A673 (cell line): ENCODE measurements around the gene LRRC27. TPM values are rescaled to one million over a fixed set of nuclear protein-coding genes. Genes with fewer than 3 reads are reported as not detected.
"Not testable (repeated sequence)": the region's sequence is repeated elsewhere in the genome, so short reads cannot be mapped to it uniquely, and the experiment has no call there.

Source experiments
- BruUV-seq: library from RNA; stranded (reverse); fragments of 400-500 nt; replicated peaks from 2 replicates; lab custom pipeline; 2021; lab: Mats Ljungman, UMichigan
- CTCF ChIA-PET: fragments of 300-600 bp; sonication (Branson Sonifier 250); formaldehyde crosslinking; loops from one replicate; lab custom pipeline; 2022; ENCODE audit warnings: antibody characterized with exemption; lab: Charles Lee
- POLR2A ChIA-PET: fragments of 300-600 bp; sonication (Branson Sonifier 250); formaldehyde crosslinking; loops from one replicate; lab custom pipeline; 2022; ENCODE audit warnings: antibody characterized with exemption; ENCODE audit not compliant: low non-redundant PET; lab: Charles Lee
- DNase-seq: peaks from one replicate; pipeline ENCODE4 v3.0.0-alpha.2; 2015; ENCODE audit warnings: low spot score
- H3K27ac ChIP-seq: fragments of 200-600 bp; sonication (generic); 2 replicates; pipeline ENCODE4 v1.5.1; 2016; ENCODE audit warnings: mixed run types, low read depth, mild to moderate bottlenecking, mixed read lengths, antibody characterized with exemption, low read length; ENCODE audit not compliant: poor library complexity, severe bottlenecking
- H3K27me3 ChIP-seq: fragments of 200-600 bp; sonication (generic); replicated peaks from 2 replicates; pipeline ENCODE4 v1.6.1; 2017; ENCODE audit warnings: mixed run types, low read depth, mild to moderate bottlenecking, mixed read lengths, antibody characterized with exemption, low read length; ENCODE audit not compliant: insufficient read depth, poor library complexity
- H3K36me3 ChIP-seq: fragments of 200-600 bp; sonication (generic); 2 replicates; pipeline ENCODE4 v1.6.1; 2016; ENCODE audit warnings: mixed run types, mild to moderate bottlenecking, mixed read lengths, antibody characterized with exemption, low read length; ENCODE audit not compliant: insufficient read depth, poor library complexity, severe bottlenecking
- H3K4me1 ChIP-seq: fragments of 200-600 bp; sonication (generic); 2 replicates; pipeline ENCODE4 v1.6.1; 2017; ENCODE audit warnings: mixed run types, mild to moderate bottlenecking, mixed read lengths, antibody characterized with exemption, low read length; ENCODE audit not compliant: insufficient read depth, poor library complexity, severe bottlenecking
- H3K4me3 ChIP-seq: fragments of 200-600 bp; sonication (generic); 2 replicates; pipeline ENCODE4 v1.5.1; 2016; ENCODE audit warnings: low read depth, mixed run types, mild to moderate bottlenecking, mixed read lengths, low read length; ENCODE audit not compliant: poor library complexity, severe bottlenecking
- H3K9me3 ChIP-seq: fragments of 200-600 bp; sonication (generic); 2 replicates; pipeline ENCODE4 v1.6.1; 2016; ENCODE audit warnings: mixed run types, low read depth, mild to moderate bottlenecking, mixed read lengths, antibody characterized with exemption, low read length; ENCODE audit not compliant: poor library complexity, severe bottlenecking
- EZH2 ChIP-seq: fragments of 200-600 bp; sonication (generic); IDR thresholded peaks from 2 replicates; pipeline ENCODE4 v1.6.1; 2017; ENCODE audit warnings: borderline replicate concordance, low read depth, mild to moderate bottlenecking, mixed read lengths, antibody characterized with exemption, low read length; ENCODE audit not compliant: poor library complexity, severe bottlenecking
- intact Hi-C: fragments of 100-400 bp; cut with micrococcal nuclease; formaldehyde crosslinking; loops from one replicate; pipeline ENCODE4 v1.10.0; 2022; ENCODE audit not compliant: unreplicated experiment
- total RNA-seq: library from RNA; stranded (reverse); gene quantifications from 2 replicates; pipeline ENCODE4 v1.2.3, GENCODE V29; 2021
- TF ChIP-seq, protein P1 (sequence below): fragments of 300-800, 200-600 bp; sonication (generic); conservative IDR thresholded peaks from 2 replicates; pipeline ENCODE4 v1.5.1; 2017; ENCODE audit warnings: low read depth, mild to moderate bottlenecking, antibody characterized with exemption, low read length, moderate library complexity, mixed read lengths

LRRC27 gene
- total RNA-seq, 1 experiment from 2014 or later: 11.5 TPM

DNA sequence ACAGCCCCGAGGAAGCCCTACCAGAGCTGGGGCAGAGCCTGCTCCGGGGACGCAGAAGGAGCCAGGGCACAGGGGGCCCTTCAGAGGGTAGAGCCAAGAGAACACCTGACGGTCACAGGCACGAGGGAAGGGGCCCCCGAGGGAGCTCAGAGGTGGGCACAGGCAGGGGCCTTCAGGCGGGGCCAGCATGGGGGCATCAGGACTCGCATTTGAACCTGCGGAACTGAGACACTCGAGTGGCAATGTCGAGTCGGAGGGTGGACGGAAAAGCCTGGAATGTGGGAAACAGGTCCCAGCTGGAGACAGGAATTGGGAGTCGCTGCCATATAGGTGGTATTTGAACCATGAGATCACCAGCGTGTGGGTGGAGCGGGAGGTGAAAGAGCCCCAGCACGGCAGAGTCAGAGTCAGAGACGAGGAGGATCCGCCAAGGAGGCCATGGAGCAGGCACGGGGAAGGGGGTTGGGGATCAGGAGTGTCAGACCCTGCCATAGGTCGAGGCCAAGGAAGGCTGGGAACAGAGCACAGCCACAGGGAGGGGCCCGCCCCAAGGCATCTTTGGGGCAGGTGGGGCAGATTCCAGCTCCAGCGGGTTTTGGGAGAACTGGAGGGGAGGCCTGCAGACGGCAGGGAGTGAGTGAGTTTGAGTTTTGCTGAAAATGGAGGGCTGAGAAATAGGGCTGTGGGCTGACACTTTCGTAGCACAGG, 38.0 kb upstream of the LRRC27 start:
- Histone ChIP-seq H3K36me3 (no peaks in the 10 kb centered on the region), H3K9me3 (no peaks in the 10 kb centered on the region), H3K4me3 (no peak overlapping the region), H3K4me1 (no peaks in the 10 kb centered on the region), H3K27me3 (no peaks in the 10 kb centered on the region), H3K27ac (no peak overlapping the region)
- no peak for DNase-seq
- intact Hi-C loops: no loop called here
- BruUV-seq: no TSS peak
- TF ChIP-seq EZH2: no peak
- TF ChIP-seq, protein P1, sequence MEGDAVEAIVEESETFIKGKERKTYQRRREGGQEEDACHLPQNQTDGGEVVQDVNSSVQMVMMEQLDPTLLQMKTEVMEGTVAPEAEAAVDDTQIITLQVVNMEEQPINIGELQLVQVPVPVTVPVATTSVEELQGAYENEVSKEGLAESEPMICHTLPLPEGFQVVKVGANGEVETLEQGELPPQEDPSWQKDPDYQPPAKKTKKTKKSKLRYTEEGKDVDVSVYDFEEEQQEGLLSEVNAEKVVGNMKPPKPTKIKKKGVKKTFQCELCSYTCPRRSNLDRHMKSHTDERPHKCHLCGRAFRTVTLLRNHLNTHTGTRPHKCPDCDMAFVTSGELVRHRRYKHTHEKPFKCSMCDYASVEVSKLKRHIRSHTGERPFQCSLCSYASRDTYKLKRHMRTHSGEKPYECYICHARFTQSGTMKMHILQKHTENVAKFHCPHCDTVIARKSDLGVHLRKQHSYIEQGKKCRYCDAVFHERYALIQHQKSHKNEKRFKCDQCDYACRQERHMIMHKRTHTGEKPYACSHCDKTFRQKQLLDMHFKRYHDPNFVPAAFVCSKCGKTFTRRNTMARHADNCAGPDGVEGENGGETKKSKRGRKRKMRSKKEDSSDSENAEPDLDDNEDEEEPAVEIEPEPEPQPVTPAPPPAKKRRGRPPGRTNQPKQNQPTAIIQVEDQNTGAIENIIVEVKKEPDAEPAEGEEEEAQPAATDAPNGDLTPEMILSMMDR: no peak
- CTCF ChIA-PET: no interaction called here
- POLR2A ChIA-PET: no interaction called here

DNA sequence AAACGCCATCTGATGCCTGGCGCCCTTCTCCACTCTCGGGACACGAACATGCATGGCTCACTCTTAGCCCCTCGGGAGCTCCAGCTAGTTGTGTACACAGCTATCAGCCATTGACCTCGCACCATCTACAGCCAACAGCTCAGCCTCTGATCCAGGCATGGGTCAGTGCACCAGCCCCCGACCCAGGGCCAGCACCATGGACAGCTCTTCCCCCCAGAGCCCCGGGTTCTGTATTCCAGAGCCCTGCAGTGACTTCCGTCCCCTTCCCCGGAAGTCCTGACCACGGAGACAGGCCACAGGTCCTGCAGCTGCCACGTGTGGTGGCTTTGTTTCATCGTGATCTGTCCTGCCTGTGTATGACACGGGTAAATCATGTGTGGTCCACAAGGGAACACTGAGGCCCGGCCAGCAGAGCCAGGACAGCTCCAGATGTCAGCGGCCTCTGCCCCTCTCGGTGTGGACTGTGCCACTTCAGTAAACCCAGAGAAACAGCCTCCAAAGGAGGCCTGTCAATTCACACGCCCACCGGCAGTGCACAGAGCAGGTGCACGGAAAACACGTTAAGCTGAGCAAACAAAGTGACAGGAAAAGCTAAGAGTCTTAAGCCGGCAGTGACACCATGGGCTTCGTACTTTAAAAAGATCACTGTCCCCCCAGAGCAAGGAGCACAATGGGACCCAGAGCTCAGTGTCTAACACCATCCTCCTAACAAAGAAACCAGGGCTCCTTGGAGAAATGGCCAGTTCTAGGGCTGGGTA, 37.3 kb upstream of the LRRC27 start:
- CTCF ChIA-PET: no interaction called here
- Histone ChIP-seq H3K9me3 (no peaks in the 10 kb centered on the region), H3K36me3 (no peaks in the 10 kb centered on the region), H3K27me3 (no peaks in the 10 kb centered on the region), H3K4me3 (no peak overlapping the region), H3K4me1 (no peaks in the 10 kb centered on the region), H3K27ac (no peak overlapping the region)
- POLR2A ChIA-PET: no interaction called here
- no peak for DNase-seq
- intact Hi-C loops: no loop called here
- no TSS peak for BruUV-seq
- TF ChIP-seq, protein P1: no peak
- TF ChIP-seq EZH2: no peak

DNA sequence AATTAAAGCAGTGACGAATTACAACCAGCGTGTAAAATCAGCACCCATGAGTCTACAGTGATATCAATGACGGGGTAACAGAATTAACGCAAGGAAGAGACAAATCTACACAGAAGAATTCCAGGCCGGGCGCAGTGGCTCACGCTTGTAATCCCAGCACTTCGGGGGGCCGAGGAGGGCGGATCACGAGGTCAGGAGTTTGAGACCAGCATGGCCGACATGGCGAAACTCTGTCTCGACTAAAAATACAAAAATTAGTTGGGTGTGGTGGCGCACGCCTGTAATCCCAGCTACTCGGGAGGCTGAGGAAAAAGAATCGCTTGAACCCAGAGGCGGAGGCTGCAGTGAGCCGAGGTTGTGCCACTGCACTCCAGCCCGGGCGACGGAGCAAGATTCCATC, 36.5 kb upstream of the LRRC27 start:
- DNase-seq, H3K9me3 ChIP-seq, CTCF ChIA-PET, H3K27ac ChIP-seq, H3K27me3 ChIP-seq, intact Hi-C loops, H3K4me1 ChIP-seq, POLR2A ChIA-PET, H3K4me3 ChIP-seq, BruUV-seq, H3K36me3 ChIP-seq: not testable (repeated sequence)
